DND-41 (cell line): ENCODE results near the gene RPS6KA1.

ENCODE experiments used
- ATAC-seq: fragments of 200-7000 bp; cut with Tn5 transposase; 3 replicates; pipeline ENCODE4 v1.9.1; 2021; ENCODE audit warnings: low read depth; ENCODE audit not compliant: insufficient read depth
- DNase-seq: peaks from one replicate; pipeline ENCODE4 v3.0.0-alpha.2; 2020
- H2AFZ ChIP-seq: 2 replicates; pipeline ENCODE4 v1.6.0; 2012; ENCODE audit warnings: low read depth, low read length
- H3K27ac ChIP-seq: 2 replicates; pipeline ENCODE4 v1.5.1; 2012; ENCODE audit warnings: low read length, inconsistent platforms
- H3K27me3 ChIP-seq: fragments of 200-600 bp; sonication (generic); 2 replicates; pipeline ENCODE4 v1.6.0; 2012; ENCODE audit warnings: low read length, mild to moderate bottlenecking, inconsistent platforms; ENCODE audit not compliant: insufficient read depth, poor library complexity
- H3K36me3 ChIP-seq: 2 replicates; pipeline ENCODE4 v1.5.1; 2012; ENCODE audit warnings: low read length, inconsistent platforms; ENCODE audit not compliant: insufficient read depth
- H3K4me1 ChIP-seq: 2 replicates; pipeline ENCODE4 v1.5.1; 2012; ENCODE audit warnings: mild to moderate bottlenecking, low read length; ENCODE audit not compliant: insufficient read depth
- H3K4me2 ChIP-seq: 2 replicates; pipeline ENCODE4 v1.6.0; 2012; ENCODE audit warnings: mild to moderate bottlenecking, moderate library complexity, low read length, inconsistent platforms; ENCODE audit not compliant: insufficient read depth
- H3K4me3 ChIP-seq, 2 experiments: fragments of 200-600 bp in 1 of 2; shearing (Covaris generic) in 1 of 2; 2 replicates each; pipeline ENCODE4 v1.5.1; 2012 to 2016; ENCODE audit warnings: inconsistent platforms in 2 of 2, low read length in 2 of 2, mild to moderate bottlenecking in 2 of 2, low read depth in 1 of 2, moderate library complexity in 1 of 2
- H3K79me2 ChIP-seq: 2 replicates; pipeline ENCODE4 v1.6.0; 2012; ENCODE audit warnings: low read length, inconsistent platforms; ENCODE audit not compliant: insufficient read depth
- H3K9ac ChIP-seq: 2 replicates; pipeline ENCODE4 v1.6.0; 2012; ENCODE audit warnings: low read depth, mild to moderate bottlenecking, inconsistent platforms, low read length, moderate library complexity
- H3K9me3 ChIP-seq: 2 replicates; pipeline ENCODE4 v1.5.1; 2012; ENCODE audit warnings: low read length, moderate library complexity, mild to moderate bottlenecking, inconsistent platforms; ENCODE audit not compliant: insufficient read depth, severe bottlenecking
- H4K20me1 ChIP-seq: 2 replicates; pipeline ENCODE4 v1.6.0; 2012; ENCODE audit warnings: low read length; ENCODE audit not compliant: insufficient read depth
- EZH2 ChIP-seq: IDR thresholded peaks from 3 replicates; pipeline ENCODE4 v1.6.1; 2012; ENCODE audit warnings: borderline replicate concordance, low read depth, mild to moderate bottlenecking, moderate library complexity, low read length, inconsistent platforms; ENCODE audit not compliant: severe bottlenecking
- TF ChIP-seq, protein P1 (sequence below): IDR thresholded peaks from 2 replicates; pipeline ENCODE4 v1.5.1; 2012; ENCODE audit warnings: borderline replicate concordance, low read length, moderate library complexity, mild to moderate bottlenecking; ENCODE audit not compliant: poor library complexity, severe bottlenecking; ENCODE audit errors: extremely low read depth

Gene RPS6KA1

DNA sequence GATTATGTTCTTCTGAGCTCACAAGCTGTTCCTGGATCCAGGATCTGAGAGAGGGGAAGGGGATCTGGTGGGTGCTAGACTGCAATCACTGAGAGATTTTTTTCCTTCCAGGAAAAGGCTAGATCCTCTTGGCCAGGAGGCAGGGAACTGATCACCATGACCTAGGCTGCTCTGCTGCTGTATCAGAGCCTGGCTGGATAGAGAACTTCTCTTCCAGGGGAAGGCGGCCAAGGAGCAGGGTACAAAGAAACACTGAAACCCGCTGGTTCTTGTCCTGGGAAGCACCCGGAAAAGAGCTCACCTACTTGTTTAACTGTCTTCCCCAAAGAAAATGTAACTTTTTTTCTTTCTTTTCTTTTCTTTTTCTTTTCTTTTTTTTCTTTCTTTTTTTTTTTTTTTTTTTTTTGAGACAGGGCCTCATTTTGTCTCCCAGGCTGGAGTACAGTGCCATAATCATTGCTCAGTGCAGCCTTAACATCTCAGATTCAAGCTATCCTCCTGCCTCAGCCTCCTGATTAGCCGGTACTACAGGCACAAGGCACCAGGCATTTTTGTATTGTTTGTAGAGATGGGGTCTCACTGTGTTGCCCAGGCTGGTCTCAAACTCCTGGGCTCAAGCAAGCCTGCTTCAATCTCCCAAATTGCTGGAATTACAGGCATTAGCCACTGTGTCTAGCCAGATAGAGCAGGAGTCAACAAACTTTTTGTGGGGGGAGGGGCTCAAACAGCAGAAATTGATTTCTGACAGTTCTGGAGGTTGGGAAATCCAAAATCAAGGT lies 12.4 kb upstream of the RPS6KA1 start:
- no peak for ATAC-seq
- no peak for DNase-seq
- H3K9me3 ChIP-seq = no peaks in the 10 kb centered on the region
- TF ChIP-seq EZH2 = no peak
- TF ChIP-seq, protein P1, sequence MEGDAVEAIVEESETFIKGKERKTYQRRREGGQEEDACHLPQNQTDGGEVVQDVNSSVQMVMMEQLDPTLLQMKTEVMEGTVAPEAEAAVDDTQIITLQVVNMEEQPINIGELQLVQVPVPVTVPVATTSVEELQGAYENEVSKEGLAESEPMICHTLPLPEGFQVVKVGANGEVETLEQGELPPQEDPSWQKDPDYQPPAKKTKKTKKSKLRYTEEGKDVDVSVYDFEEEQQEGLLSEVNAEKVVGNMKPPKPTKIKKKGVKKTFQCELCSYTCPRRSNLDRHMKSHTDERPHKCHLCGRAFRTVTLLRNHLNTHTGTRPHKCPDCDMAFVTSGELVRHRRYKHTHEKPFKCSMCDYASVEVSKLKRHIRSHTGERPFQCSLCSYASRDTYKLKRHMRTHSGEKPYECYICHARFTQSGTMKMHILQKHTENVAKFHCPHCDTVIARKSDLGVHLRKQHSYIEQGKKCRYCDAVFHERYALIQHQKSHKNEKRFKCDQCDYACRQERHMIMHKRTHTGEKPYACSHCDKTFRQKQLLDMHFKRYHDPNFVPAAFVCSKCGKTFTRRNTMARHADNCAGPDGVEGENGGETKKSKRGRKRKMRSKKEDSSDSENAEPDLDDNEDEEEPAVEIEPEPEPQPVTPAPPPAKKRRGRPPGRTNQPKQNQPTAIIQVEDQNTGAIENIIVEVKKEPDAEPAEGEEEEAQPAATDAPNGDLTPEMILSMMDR = no peak
- no peaks in the 10 kb centered on the region for H3K27me3 ChIP-seq
- H3K9ac ChIP-seq = no peak overlapping the region
- H3K4me2 ChIP-seq = no peak overlapping the region
- H3K4me3 ChIP-seq = no peak overlapping the region
- no peaks in the 10 kb centered on the region for H3K4me1 ChIP-seq
- no peaks in the 10 kb centered on the region for H4K20me1 ChIP-seq
- no peak overlapping the region for H2AFZ ChIP-seq
- no peaks in the 10 kb centered on the region for H3K79me2 ChIP-seq
- H3K36me3 ChIP-seq = no peaks in the 10 kb centered on the region
- no peak overlapping the region for H3K27ac ChIP-seq

DNA sequence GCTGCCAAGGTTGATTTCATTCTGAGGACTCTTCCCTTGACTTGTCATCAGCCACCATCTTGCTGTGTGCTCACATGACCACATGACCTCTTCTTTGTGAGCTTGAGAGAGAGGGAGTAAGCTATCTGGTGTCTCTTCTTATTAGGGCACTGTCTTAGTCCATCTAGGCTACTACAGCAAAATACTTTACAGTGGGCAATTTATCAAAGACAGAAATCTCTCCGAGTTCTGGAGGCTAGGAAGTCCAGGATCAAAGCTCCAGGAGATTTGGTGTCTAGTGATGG lies 11.9 kb upstream of the RPS6KA1 start:
- Histone ChIP-seq H3K4me3 (no peak overlapping the region), H4K20me1 (no peaks in the 10 kb centered on the region), H3K27me3 (no peaks in the 10 kb centered on the region), H2AFZ (no peak overlapping the region), H3K27ac (no peak overlapping the region), H3K4me1 (no peaks in the 10 kb centered on the region), H3K36me3 (no peaks in the 10 kb centered on the region), H3K4me2 (no peak overlapping the region), H3K9me3 (no peaks in the 10 kb centered on the region), H3K9ac (no peak overlapping the region), H3K79me2 (no peaks in the 10 kb centered on the region)
- TF ChIP-seq, protein P1 = no peak
- TF ChIP-seq EZH2 = no peak
- no peak for ATAC-seq
- DNase-seq = no peak

DNA sequence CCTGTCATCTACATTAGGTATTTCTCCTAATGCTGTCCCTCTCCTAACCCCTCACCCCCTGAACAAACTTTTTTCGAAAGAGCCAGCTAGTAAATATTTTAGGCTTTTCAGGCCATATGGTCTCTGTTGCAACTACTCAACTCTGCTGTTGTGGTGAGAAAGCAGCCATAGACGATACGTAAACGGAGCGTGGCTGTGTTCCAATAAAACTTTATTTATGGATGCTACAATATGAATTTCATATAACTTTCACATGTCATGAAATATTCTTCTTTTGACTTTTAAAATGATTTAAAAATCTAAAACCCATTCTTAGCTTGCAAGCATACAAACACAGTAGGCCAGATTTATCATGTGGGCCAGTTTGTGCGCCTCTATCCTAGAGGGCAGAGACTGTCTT lies 11.2 kb upstream of the RPS6KA1 start:
- no peaks in the 10 kb centered on the region for H4K20me1 ChIP-seq
- no peaks in the 10 kb centered on the region for H3K4me1 ChIP-seq
- ATAC-seq = no peak
- no peak overlapping the region for H3K9ac ChIP-seq
- no peaks in the 10 kb centered on the region for H3K36me3 ChIP-seq
- no peak overlapping the region for H3K27ac ChIP-seq
- no peak for DNase-seq
- no peaks in the 10 kb centered on the region for H3K27me3 ChIP-seq
- no peaks in the 10 kb centered on the region for H3K79me2 ChIP-seq
- H3K9me3 ChIP-seq = no peaks in the 10 kb centered on the region
- TF ChIP-seq, protein P1 = no peak
- TF ChIP-seq EZH2 = no peak
- no peak overlapping the region for H3K4me2 ChIP-seq
- no peak overlapping the region for H3K4me3 ChIP-seq
- no peak overlapping the region for H2AFZ ChIP-seq
